Stimulated activated CD4-positive, alpha-beta T cell treated with anti-CD3 and anti-CD28 coated beads, Interleukin-15, amount 100 ng/mL, for 1 hour (primary cell): Measurements from ENCODE around the gene POU5F1.

Experiments used
- DNase-seq, 2 donors: peaks; one replicate each; pipeline ENCODE4 v3.0.0-alpha.2; 2020; ENCODE audit warnings: low read depth in 1 of 2, low spot score in 1 of 2

POU5F1 gene

GRCh38 chr6:31116661-31117385 is 53.7 kb downstream of the POU5F1 start:
- DNase-seq = no peak

DNA sequence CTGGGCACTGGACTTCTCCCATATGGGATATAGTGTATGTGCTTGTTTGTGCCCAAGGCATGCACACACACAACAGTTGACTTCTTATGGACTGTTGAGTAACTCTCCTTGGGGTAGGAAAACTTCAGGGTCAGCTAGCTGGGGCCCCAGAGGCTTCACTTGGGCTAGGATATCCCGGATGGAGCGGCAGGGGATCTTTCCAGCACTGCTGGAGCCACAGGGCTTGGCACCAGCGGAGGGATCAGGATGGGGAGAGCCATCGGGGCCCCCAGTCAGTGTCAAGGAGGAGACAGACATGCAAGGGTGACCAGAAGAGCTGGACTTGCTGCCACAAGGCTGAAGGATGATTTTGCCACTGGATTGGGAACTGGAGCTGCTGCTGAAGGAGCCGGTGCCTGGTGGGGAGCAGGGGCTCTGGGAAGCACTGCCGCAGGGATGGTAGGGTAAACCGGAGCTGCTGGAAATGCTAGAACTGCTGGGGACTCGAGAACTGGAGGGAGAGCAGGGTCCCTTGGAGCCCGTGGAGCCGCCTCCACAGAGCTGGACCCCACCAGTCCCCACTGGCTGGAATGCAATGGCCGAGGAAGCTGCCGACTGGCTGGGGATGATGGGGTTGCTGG is 54.4 kb downstream of the POU5F1 start:
- no peak for DNase-seq

GRCh38 chr6:31114970-31115849 is 55.3 kb downstream of the POU5F1 start:
- no peak for DNase-seq

DNA sequence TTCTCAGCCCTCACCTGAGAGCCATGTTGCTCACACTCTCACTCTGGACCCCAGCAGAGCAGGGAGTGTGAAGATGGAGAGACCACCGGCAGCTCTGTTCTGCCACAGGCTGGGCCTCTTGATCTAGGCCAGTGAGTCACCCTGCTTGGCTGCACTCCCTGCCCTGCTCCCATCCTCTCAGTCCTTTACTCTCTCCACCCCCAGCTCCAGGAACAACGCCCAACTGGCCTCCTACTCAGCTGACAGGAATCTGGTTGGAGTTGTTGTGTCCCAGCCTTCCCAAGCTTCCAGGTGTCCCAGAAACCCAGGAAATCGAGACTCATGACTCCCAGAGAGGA is 56.0 kb downstream of the POU5F1 start, which contains the start of gene PSORS1C1:
Gene PSORS1C1, plus strand, starts transcription at position 260 of the 338 bp plus-strand sequence. CDS start 14,833 bp downstream, outside the sequence.
- no peak for DNase-seq
